Epithelial cell of alveolus of lung (primary cell): ENCODE measurements around the gene YAE1. TPM values are rescaled to one million over a fixed set of nuclear protein-coding genes. Genes with fewer than 3 reads are reported as not detected.

Experiments
- total RNA-seq: library from RNA; depleted of rRNA; stranded (reverse); fragments of >200 nt; gene quantifications from 2 replicates; pipeline ENCODE4 v1.2.1, GENCODE V29; 2015

YAE1 gene
- total RNA-seq, result 21.1 and 26.3 TPM in 2 replicates

GRCh38 chr7:39566023-39566921, at the start of gene YAE1:
TSS of gene YAE1 (plus strand) at chr7:39566404. CDS start at chr7:39566419, 15 bp downstream.

Other genes starting within 250 kb of the YAE1 start
- 26.0 and 27.3 TPM in 2 replicates for gene RALA, start 57.2 kb downstream of the YAE1 start, total RNA-seq